Fibroblast of lung (primary cell): ENCODE measurements around the gene PIGN. TPM values are rescaled to one million over a fixed set of nuclear protein-coding genes. Genes with fewer than 3 reads are reported as not detected.

ENCODE experiments used
- DNase-seq, 2 donors: peaks; one replicate each; pipeline versions ENCODE4 v3.0.0 to v3.0.0-alpha.2; 2010; ENCODE audit warnings: low read depth in 2 of 2
- H2AFZ ChIP-seq: 2 replicates; pipeline ENCODE4 v1.5.1; 2012; ENCODE audit warnings: low read length, control low read depth, inconsistent platforms
- H3K27ac ChIP-seq: 2 replicates; pipeline ENCODE4 v1.5.1; 2011; ENCODE audit warnings: low read length, control low read depth; ENCODE audit not compliant: insufficient read depth
- H3K27me3 ChIP-seq: 2 replicates; pipeline ENCODE4 v1.5.1; 2011; ENCODE audit warnings: mild to moderate bottlenecking, low read length; ENCODE audit not compliant: control insufficient read depth, insufficient read depth
- H3K36me3 ChIP-seq: 2 replicates; pipeline ENCODE4 v1.5.1; 2011; ENCODE audit warnings: low read length; ENCODE audit not compliant: control insufficient read depth, insufficient read depth
- H3K4me1 ChIP-seq: 2 replicates; pipeline ENCODE4 v1.5.1; 2011; ENCODE audit warnings: low read length; ENCODE audit not compliant: control insufficient read depth, insufficient read depth; ENCODE audit errors: extremely low read depth
- H3K4me2 ChIP-seq: 2 replicates; pipeline ENCODE4 v1.5.1; 2011; ENCODE audit warnings: low read length, control low read depth; ENCODE audit not compliant: insufficient read depth; ENCODE audit errors: extremely low read depth
- H3K4me3 ChIP-seq, 4 experiments: fragments of 200-600 bp in 1 of 4; sonication (generic) in 1 of 4; replicated peaks in 1 of 4; 2 replicates each; pipeline ENCODE4 v1.5.1; 2011 to 2016; ENCODE audit warnings: low read length in 4 of 4, low read depth in 3 of 4, mild to moderate bottlenecking in 3 of 4, control low read depth in 2 of 4, inconsistent platforms in 1 of 4, mixed read lengths in 1 of 4; ENCODE audit not compliant: insufficient read depth in 1 of 4; ENCODE audit errors: control extremely low read depth in 1 of 4
- H3K79me2 ChIP-seq: 2 replicates; pipeline ENCODE4 v1.5.1; 2012; ENCODE audit warnings: mild to moderate bottlenecking, low read length, inconsistent platforms; ENCODE audit not compliant: control insufficient read depth, insufficient read depth
- H3K9ac ChIP-seq: 2 replicates; pipeline ENCODE4 v1.5.1; 2011; ENCODE audit warnings: mild to moderate bottlenecking, low read length, control low read depth; ENCODE audit not compliant: insufficient read depth
- H3K9me3 ChIP-seq: 2 replicates; pipeline ENCODE4 v1.5.1; 2012; ENCODE audit warnings: low read depth, low read length; ENCODE audit not compliant: control insufficient read depth, insufficient read depth
- H4K20me1 ChIP-seq: 2 replicates; pipeline ENCODE4 v1.5.1; 2011; ENCODE audit warnings: low read length; ENCODE audit not compliant: control insufficient read depth, insufficient read depth; ENCODE audit errors: extremely low read depth
- EZH2 ChIP-seq: IDR thresholded peaks from 2 replicates; pipeline ENCODE4 v1.5.1; 2012; ENCODE audit warnings: low read length, control low read depth, mild to moderate bottlenecking; ENCODE audit errors: missing control alignments
- polyA plus RNA-seq, 2 donors: library from polyadenylated mRNA; depleted of rRNA in 1 of 2; stranded (reverse) in 1 of 2; unstranded in 1 of 2; fragments of >200 nt; gene quantifications; 2 replicates each; pipeline ENCODE4 v1.2.1, GENCODE V29; 2011 to 2012; ENCODE audit warnings: missing spikeins in 1 of 2
- total RNA-seq: library from RNA; depleted of rRNA; stranded (reverse); fragments of >200 nt; gene quantifications from 2 replicates; pipeline ENCODE4 v1.2.1, GENCODE V29; 2014
- TF ChIP-seq, protein P1 (sequence below), 2 donors: IDR thresholded peaks in 1 of 2; conservative IDR thresholded peaks in 1 of 2; 1 replicate in 1 of 2; 2 replicates in 1 of 2; pipeline ENCODE4 v1.5.1; 2011 to 2012; ENCODE audit warnings: low read length in 2 of 2, control low read depth in 1 of 2, inconsistent platforms in 1 of 2, low read depth in 1 of 2, mild to moderate bottlenecking in 1 of 2

The PIGN gene
- total and polyA plus RNA-seq, 2 donors (not counting 1 experiment from before 2014, with no cell fraction given): 31.7 to 39.8 TPM

DNA sequence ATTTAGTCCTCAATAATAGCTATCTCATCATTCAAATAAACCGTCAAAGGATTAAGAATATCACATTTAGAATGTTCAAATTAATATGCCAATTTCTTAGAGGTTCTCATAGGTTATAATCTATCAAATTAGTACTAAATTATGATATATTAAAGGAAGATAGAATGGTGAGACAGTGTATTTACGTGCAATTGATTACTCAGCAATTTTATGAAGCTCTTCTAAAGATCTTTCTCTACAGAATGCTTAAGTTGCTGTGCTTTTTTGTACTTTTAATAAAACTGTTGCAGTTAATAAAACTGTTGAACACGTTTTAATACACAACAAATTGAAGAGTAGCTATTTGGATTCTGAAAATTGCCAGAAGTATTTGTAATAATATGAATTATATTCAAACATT lies 39.2 kb upstream of the PIGN start:
- no peaks in the 10 kb centered on the region for H3K4me1 ChIP-seq
- no peak overlapping the region for H3K4me3 ChIP-seq
- H3K36me3 ChIP-seq: peaks cover 1% of the 10 kb centered on the region
- H3K79me2 ChIP-seq: no peaks in the 10 kb centered on the region
- H3K4me2 ChIP-seq: no peak overlapping the region
- H4K20me1 ChIP-seq: no peaks in the 10 kb centered on the region
- no peak for DNase-seq
- TF ChIP-seq, protein P1, sequence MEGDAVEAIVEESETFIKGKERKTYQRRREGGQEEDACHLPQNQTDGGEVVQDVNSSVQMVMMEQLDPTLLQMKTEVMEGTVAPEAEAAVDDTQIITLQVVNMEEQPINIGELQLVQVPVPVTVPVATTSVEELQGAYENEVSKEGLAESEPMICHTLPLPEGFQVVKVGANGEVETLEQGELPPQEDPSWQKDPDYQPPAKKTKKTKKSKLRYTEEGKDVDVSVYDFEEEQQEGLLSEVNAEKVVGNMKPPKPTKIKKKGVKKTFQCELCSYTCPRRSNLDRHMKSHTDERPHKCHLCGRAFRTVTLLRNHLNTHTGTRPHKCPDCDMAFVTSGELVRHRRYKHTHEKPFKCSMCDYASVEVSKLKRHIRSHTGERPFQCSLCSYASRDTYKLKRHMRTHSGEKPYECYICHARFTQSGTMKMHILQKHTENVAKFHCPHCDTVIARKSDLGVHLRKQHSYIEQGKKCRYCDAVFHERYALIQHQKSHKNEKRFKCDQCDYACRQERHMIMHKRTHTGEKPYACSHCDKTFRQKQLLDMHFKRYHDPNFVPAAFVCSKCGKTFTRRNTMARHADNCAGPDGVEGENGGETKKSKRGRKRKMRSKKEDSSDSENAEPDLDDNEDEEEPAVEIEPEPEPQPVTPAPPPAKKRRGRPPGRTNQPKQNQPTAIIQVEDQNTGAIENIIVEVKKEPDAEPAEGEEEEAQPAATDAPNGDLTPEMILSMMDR (conservative IDR thresholded peaks at IDR 0.05 in 1 of 2, IDR thresholded peaks at IDR 0.05 in 1 of 2; ENCODE audit: low read depth in 1 of 2, low read length in 2 of 2): no peak
- TF ChIP-seq EZH2: no peak
- H3K9ac ChIP-seq: no peak overlapping the region
- no peak overlapping the region for H2AFZ ChIP-seq
- H3K27me3 ChIP-seq: no peaks in the 10 kb centered on the region
- no peaks in the 10 kb centered on the region for H3K9me3 ChIP-seq
- H3K27ac ChIP-seq: no peak overlapping the region

DNA sequence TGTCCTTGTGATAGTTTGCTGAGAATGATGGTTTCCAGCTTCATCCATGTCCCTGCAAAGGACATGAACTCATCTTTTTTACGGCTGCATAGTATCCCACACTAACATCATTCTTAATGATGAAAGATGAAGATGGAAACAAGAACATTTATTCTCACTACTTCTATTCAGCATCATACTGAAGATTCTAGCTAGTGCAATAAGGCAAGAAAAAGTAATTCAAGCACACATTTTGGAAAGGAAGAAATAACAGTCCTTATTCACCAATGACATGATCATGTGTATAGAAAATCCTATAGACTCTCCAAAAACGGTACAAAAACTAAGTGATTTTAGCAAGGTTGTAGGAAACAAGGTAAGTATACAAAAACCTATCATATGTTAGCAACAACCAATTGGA lies 37.4 kb upstream of the PIGN start:
- no peak for TF ChIP-seq EZH2
- TF ChIP-seq, protein P1 (conservative IDR thresholded peaks at IDR 0.05 in 1 of 2, IDR thresholded peaks at IDR 0.05 in 1 of 2; ENCODE audit: low read depth in 1 of 2, low read length in 2 of 2): no peak
- Histone ChIP-seq H3K4me3 (no peak overlapping the region), H3K9ac (no peak overlapping the region), H4K20me1 (no peaks in the 10 kb centered on the region), H3K4me1 (no peaks in the 10 kb centered on the region), H2AFZ (no peak overlapping the region), H3K27me3 (no peaks in the 10 kb centered on the region), H3K27ac (no peak overlapping the region), H3K36me3 (peaks cover 1% of the 10 kb centered on the region), H3K4me2 (no peak overlapping the region), H3K79me2 (peaks cover 2% of the 10 kb centered on the region), H3K9me3 (no peaks in the 10 kb centered on the region)
- no peak for DNase-seq

DNA sequence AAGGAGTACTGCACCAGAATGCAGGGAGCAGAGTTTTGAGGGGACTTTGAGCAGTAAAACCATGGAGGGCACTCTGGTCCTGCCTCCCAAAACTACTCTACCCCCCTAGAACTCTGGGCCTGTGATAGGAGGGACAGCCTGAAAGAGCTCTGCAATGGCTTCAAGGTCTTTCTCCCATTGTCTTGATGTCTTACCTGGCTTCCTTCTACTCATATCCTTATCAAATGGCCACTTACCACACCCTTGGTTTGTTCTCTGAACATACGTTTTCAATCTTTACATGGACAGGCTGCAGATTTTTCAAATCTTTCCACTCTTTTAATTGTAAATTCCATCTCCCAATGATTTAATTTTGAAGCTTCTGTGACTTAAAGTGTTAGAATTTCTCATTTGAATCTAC lies 27.9 kb upstream of the PIGN start:
- H3K4me1 ChIP-seq: no peaks in the 10 kb centered on the region
- no peaks in the 10 kb centered on the region for H3K27me3 ChIP-seq
- no peak overlapping the region for H3K9ac ChIP-seq
- H3K79me2 ChIP-seq: peaks cover 11% of the 10 kb centered on the region
- H3K9me3 ChIP-seq: no peaks in the 10 kb centered on the region
- no peak overlapping the region for H3K4me3 ChIP-seq
- no peak for DNase-seq
- H4K20me1 ChIP-seq: no peaks in the 10 kb centered on the region
- peaks cover 1% of the 10 kb centered on the region for H3K36me3 ChIP-seq
- no peak overlapping the region for H3K4me2 ChIP-seq
- H2AFZ ChIP-seq: no peak overlapping the region
- TF ChIP-seq, protein P1 (conservative IDR thresholded peaks at IDR 0.05 in 1 of 2, IDR thresholded peaks at IDR 0.05 in 1 of 2; ENCODE audit: low read depth in 1 of 2, low read length in 2 of 2): no peak
- no peak for TF ChIP-seq EZH2
- H3K27ac ChIP-seq: no peak overlapping the region
